ENCODE measurements around the gene DIP2C.

Gene DIP2C

GRCh38 chr10:310371-310770, 379.1 kb downstream of the DIP2C start:
- Histone ChIP-seq H2AFZ (ENCODE audit: low read length) (no peak overlapping the region), H3K4me3 (ENCODE audit: low read length, poor library complexity, severe bottlenecking) (no peak overlapping the region), H3K9me2 (replicated peaks; ENCODE audit: low read depth, low read length) (no peaks in the 10 kb centered on the region), H3K4me1 (ENCODE audit: insufficient read depth, low read length, poor library complexity, severe bottlenecking) (peaks cover 41% of the 10 kb centered on the region), H4K20me1 (ENCODE audit: insufficient read depth, low read length, poor library complexity, severe bottlenecking) (no peaks in the 10 kb centered on the region), H3K79me2 (ENCODE audit: insufficient read depth, low read length) (no peaks in the 10 kb centered on the region), H3K36me3 (ENCODE audit: insufficient read depth, low read length) (no peaks in the 10 kb centered on the region), H3F3A (ENCODE audit: low read depth) (no peaks in the 10 kb centered on the region), H3K9ac (ENCODE audit: low read depth, low read length, poor library complexity, severe bottlenecking) (no peak overlapping the region), H3K9me3 (ENCODE audit: insufficient read depth, low read depth, low read length) (no peaks in the 10 kb centered on the region), H3K27me3 (ENCODE audit: insufficient read depth, low read length, poor library complexity, severe bottlenecking) (no peaks in the 10 kb centered on the region), H3K4me2 (ENCODE audit: low read depth, low read length, poor library complexity, severe bottlenecking) (no peak overlapping the region)
- TF ChIP-seq CTCF (conservative IDR thresholded peaks at IDR 0.05; ENCODE audit: low read length) (no peak), EZH2phosphoT487 (IDR thresholded peaks at IDR 0.05; ENCODE audit: borderline replicate concordance) (no peak)

DNA sequence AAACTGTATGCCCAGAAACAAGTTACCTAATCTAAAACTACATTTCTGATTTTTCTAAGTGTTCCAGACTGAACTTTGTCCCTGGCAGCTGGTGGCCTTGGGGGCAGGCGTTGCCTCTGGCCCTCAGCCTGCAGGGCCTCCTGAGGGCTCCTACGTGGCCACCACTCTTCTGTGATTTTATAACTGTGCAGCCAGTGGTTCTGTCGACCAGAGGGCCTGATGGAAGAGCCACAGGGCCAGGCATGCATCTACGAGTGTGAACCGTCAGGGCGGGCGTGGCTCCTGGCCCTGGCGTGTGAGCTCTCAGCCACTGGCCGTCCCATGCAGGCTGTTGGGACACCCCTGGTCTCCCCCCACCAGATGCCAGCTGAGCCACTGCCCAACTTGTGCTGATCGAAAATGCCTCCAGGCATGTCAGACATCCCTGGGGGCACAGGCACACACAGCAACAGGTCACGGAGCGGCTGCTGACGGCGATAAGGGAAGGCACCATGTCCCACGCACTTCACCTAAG, 380.8 kb downstream of the DIP2C start:
- no peak for TF ChIP-seq EZH2phosphoT487 (IDR thresholded peaks at IDR 0.05; ENCODE audit: borderline replicate concordance)
- no peak for TF ChIP-seq CTCF (conservative IDR thresholded peaks at IDR 0.05; ENCODE audit: low read length)
- no peaks in the 10 kb centered on the region for H3K9me2 ChIP-seq (replicated peaks; ENCODE audit: low read depth, low read length)
- no peak overlapping the region for H3K4me3 ChIP-seq (ENCODE audit: low read length, poor library complexity, severe bottlenecking)
- H4K20me1 ChIP-seq (ENCODE audit: insufficient read depth, low read length, poor library complexity, severe bottlenecking): no peaks in the 10 kb centered on the region
- H3K9ac ChIP-seq (ENCODE audit: low read depth, low read length, poor library complexity, severe bottlenecking): no peak overlapping the region
- peaks cover 30% of the 10 kb centered on the region for H3K4me1 ChIP-seq (ENCODE audit: insufficient read depth, low read length, poor library complexity, severe bottlenecking)
- H2AFZ ChIP-seq (ENCODE audit: low read length): no peak overlapping the region
- no peak overlapping the region for H3K4me2 ChIP-seq (ENCODE audit: low read depth, low read length, poor library complexity, severe bottlenecking)
- H3F3A ChIP-seq (ENCODE audit: low read depth): no peaks in the 10 kb centered on the region
- H3K79me2 ChIP-seq (ENCODE audit: insufficient read depth, low read length): no peaks in the 10 kb centered on the region
- H3K27me3 ChIP-seq (ENCODE audit: insufficient read depth, low read length, poor library complexity, severe bottlenecking): no peaks in the 10 kb centered on the region
- H3K36me3 ChIP-seq (ENCODE audit: insufficient read depth, low read length): no peaks in the 10 kb centered on the region
- no peaks in the 10 kb centered on the region for H3K9me3 ChIP-seq (ENCODE audit: insufficient read depth, low read depth, low read length)

DNA sequence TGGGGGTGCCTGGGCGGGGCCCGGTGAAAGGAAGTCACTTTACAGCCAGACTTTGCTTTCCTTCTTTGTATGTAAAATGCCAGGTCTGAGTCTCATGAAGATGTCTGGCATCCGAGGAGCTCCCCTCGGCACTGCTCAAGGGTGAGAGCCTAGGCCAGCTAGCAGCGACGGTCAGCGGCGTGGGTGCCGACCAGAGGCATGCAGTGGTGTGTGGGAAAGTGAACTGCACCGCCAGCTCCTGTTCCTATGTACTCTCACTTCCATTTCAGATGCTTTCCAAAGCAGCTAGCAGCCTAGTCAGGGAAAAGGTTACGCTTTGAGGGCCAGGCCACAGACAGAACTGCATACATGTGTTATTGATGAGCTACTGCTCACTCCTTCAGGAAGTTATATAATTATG, 381.4 kb downstream of the DIP2C start:
- TF ChIP-seq EZH2phosphoT487 (IDR thresholded peaks at IDR 0.05; ENCODE audit: borderline replicate concordance) (no peak), CTCF (conservative IDR thresholded peaks at IDR 0.05; ENCODE audit: low read length) (no peak)
- no peaks in the 10 kb centered on the region for H3K9me3 ChIP-seq (ENCODE audit: insufficient read depth, low read depth, low read length)

More for the DNA sequence above, 381.4 kb downstream of the DIP2C start:
- no peaks in the 10 kb centered on the region for H3K79me2 ChIP-seq (ENCODE audit: insufficient read depth, low read length)
- H3K4me1 ChIP-seq (ENCODE audit: insufficient read depth, low read length, poor library complexity, severe bottlenecking): peaks cover 30% of the 10 kb centered on the region
- no peaks in the 10 kb centered on the region for H3F3A ChIP-seq (ENCODE audit: low read depth)
- no peak overlapping the region for H3K4me2 ChIP-seq (ENCODE audit: low read depth, low read length, poor library complexity, severe bottlenecking)
- no peak overlapping the region for H3K9ac ChIP-seq (ENCODE audit: low read depth, low read length, poor library complexity, severe bottlenecking)
- H2AFZ ChIP-seq (ENCODE audit: low read length): no peak overlapping the region
- no peaks in the 10 kb centered on the region for H4K20me1 ChIP-seq (ENCODE audit: insufficient read depth, low read length, poor library complexity, severe bottlenecking)
- no peaks in the 10 kb centered on the region for H3K27me3 ChIP-seq (ENCODE audit: insufficient read depth, low read length, poor library complexity, severe bottlenecking)
- no peak overlapping the region for H3K4me3 ChIP-seq (ENCODE audit: low read length, poor library complexity, severe bottlenecking)
- H3K9me2 ChIP-seq (replicated peaks; ENCODE audit: low read depth, low read length): no peaks in the 10 kb centered on the region
- H3K36me3 ChIP-seq (ENCODE audit: insufficient read depth, low read length): no peaks in the 10 kb centered on the region

Data from Loucy (cell line).